GM19099 (cell line): ENCODE measurements around the gene YBEY.

Experiments
- POLR2A ChIP-seq: IDR thresholded peaks from 3 replicates; pipeline ENCODE4 v1.6.1; 2011; ENCODE audit warnings: low read depth; ENCODE audit not compliant: insufficient read length; ENCODE audit errors: extremely low read depth

YBEY gene

DNA sequence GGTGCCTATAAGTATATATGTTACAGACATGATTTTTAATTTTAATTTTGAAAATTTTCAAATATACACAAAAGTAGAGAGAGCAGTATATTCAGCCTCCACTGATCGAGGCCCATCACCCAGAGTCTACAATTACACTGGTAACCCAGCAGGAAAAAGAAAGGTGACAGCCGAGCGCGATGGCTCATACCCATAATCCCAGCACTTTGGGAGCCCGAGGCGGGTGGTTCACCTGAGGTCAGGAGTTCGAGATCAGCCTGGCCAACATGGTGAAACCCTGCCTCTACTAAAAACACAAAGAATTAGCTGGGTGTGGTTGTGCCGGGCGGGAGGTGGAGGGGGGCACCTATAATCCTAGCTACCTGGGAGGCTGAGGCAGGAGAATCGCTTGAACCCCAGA is 1.4 kb downstream of the YBEY start:
- no peak for TF ChIP-seq POLR2A

DNA sequence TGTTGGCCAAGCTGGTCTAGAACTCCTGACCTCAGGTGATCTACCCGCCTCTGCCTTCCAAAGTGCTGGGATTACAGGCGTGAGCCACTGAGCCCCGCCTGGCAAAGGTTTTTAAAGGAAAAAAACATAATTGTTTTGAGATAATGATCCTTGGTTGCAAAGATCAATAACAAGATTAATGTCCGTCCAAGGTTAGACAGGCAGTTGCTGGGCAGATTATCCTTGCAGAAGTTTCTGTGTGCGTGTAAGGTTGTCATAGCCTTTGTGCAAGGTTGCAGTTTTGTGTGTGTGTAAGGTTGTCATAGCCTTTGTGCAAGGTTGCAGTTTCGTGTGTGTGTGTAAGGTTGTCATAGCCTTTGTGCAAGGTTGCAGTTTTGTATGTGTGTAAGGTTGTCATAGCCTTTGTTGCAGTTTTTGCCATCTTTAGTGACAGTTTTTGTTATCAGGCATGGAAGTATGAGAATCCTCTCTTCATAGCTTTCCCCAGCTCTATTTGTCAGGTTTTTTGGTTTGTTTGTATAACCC is 3.6 kb downstream of the YBEY start:
- TF ChIP-seq POLR2A: no peak

DNA sequence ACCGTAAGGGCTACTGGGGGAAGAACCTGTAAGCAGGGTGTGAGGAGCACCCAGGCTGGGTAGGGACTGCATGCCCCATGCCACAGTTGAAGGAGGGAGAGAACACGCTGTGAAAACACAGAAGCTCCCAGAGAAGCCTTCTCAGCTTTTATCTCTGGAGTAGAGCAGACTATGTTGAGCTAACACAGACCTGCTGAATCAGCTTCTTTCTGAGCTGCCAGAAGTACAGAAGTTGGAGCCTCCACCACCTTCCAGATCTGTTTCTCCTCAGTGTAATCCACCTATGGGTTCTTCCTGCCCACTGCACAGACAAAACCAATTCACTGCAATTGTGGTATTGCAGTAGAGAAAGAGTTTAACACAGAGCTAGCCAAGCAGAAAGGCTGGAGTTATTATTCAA is 5.4 kb downstream of the YBEY start:
- TF ChIP-seq POLR2A: no peak

DNA sequence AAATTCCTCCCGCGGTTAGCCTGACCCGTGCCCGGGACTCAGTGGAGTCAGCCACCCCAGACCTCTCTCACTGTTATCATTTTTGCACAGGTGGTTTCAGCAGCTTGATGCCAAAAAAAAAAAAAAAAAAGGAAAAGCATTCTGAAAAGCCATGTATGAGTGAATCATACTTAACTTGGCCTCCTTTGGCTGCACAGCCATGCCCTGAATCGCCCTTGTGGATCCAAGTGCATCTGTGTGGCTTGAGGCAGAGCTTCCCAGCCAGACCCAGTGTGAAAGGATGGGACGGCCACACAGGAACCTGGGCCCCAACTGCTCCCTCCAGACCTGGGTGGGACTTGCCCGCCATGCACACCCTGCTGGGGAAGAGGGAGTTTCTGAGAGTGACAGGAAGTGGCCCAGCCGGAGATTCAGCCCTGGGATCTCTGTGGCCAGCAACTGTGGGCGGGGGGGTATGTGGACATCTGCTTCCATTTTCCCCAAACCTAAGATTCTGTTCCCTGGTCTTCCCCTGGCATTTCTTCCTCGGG is 8.6 kb downstream of the YBEY start:
- no peak for TF ChIP-seq POLR2A

DNA sequence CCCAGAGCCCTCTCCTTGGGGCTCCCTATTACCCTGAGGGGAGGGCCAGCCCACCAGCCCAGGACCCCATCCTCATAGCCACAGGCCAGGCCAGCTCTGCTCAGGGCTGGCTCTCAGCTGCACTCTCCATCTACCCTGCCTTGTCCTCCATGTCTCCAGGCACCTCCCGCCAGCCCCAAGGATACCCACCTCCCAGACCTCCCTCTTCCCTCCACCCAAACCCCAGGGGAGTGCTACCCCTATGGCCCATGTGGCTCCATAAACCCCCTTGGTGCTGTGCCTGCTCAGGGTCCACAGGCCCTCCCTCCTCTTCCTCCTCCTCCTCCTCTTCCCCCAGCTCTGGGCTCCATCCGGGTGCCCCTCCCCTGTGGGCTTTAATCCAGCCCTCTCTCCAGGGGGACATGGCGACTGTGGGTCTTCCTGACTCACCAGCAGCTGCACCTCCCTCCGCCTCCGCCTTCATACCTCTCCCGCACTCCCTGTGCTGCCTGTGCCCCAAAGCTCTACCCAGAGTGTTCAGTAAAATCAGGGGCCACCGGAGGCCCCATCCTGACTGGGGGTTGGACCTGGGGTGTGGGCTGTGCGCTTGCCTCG is 9.1 kb downstream of the YBEY start:
- no peak for TF ChIP-seq POLR2A

DNA sequence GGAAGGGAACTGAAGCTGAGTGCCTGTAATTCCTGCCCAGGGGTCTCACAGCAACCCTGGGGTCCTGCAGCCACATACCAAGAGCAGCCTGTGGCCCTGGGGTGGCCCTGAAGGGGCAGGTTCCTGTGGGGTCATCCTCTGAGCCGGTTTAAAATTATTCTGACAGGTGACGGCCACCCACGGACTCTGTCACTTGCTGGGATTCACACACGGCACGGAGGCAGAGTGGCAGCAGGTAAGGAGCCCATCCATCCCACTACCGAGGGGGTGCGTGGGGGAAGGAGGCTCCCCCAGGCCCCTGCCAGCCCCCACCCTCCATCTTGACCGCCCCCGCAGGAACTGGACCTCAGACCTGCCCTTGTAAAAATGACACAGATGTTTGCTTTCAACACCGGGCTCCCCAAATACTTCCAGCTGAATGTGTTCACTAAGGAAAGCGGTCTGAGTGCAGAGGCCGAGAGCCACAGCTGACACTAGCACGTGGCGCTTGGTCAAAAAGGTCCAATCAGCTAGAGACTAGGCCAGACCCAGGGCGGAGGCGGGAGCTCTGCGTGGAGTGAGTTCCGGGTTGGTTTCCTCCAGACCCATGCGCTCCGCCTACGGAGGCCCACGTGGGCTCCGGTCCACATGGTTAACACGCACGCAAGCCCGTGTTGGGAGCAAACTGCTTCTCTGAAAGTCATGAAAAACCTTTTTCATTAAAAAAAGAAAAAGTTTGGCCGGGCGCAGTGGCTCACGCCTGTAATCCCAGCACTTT is 10.0 kb downstream of the YBEY start:
- no peak for TF ChIP-seq POLR2A

DNA sequence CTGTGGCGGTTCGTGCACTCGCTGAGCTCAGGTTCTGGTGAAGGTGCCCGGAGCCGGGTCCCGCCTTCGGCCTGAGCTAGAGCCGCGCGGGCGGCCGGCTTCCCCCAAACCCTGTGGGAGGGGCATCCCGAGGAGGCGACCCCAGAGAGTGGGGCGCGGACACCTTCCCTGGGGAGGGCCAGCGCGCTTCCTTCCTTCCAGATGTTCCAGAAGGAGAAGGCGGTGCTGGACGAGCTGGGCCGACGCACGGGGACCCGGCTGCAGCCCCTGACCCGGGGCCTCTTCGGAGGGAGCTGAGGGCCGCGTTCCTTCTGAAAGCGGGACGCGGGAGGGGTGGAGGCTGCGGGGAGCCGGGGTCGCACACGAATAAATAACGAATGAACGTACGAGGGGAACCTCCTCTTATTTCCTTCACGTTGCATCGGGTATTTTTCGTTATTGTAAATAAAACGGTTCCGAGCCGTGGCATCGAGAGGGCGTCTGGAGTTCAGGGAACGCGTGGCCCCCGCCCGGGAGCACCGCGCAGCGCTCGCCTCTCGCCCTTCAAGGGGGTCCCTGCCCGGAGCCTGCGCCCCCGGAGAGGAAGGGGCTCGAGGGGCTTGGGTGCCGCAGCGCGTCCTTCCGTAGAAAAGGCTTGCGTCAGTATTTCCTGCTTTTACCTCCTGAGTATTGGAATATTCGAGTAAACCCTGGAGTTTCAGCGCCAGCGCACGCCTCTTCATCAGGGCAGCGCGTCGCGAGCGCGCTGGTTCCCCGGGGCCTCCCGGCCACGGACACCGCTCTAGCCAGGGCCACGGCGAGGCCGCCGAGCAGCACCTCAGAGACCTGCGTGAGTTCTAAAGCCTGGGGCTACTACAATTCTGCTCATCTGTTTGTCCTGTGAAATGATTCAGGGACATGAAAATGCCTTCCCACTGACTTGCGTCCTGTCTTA is 11.5 kb downstream of the YBEY start:
- TF ChIP-seq POLR2A: no peak

DNA sequence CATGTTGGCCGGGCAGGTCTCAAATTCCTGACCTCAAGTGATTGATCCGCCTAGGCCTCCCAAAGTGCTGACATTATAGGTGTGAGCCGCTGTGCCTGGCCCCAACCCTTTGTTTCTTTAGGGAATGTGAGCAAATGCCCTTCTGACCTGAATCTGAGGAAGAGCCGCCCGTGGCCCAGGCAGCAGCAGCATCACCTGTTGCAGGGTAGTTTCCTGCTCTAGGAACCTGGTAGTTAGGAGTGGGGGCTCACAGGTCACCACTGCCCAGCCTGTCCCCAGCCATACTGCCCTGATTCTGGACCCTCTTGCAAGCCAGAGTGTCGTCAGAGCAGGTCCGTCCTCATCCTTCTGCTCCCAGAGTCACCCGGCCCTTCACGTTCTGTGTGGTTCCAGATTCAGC is 13.0 kb downstream of the YBEY start:
- no peak for TF ChIP-seq POLR2A

DNA sequence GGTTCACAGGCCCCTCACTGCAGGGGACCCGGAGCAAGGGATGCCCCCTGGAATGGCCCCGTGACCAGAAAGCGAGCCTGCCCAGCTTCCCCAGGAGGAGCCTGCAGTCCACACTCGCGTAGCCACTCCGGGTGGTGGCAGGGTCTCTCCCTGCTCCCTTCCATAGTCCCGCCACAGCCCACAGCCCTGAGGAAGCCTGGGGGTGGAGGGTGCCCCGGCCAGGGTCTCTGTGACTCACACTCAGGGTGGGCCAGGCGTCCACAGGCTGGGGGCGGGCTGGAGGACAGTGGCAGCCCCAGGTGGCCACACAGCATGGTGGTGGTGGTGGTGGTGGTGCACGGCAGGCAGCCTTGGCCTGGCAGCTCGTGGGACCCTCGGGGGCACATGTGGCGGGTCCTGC is 15.6 kb downstream of the YBEY start:
- TF ChIP-seq POLR2A: no peak

DNA sequence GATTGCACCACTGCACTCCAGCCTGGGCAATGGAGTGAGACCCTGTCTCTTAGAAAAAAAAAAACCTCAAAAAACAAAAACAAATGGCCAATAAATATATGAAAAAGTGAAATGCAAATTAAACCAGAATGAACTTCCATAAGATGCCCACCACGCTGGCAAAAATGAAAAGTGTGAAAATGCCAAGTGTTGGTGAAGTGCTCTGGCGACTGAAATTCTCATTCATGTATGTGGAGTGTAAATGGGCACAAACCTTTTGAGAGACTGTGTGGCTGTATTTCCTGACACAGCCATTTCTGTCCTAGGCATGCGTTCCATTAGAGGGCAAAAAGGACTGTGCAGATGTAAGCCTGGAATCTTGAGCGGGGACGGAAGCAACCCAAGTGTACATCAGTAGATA is 18.3 kb downstream of the YBEY start:
- TF ChIP-seq POLR2A: no peak

DNA sequence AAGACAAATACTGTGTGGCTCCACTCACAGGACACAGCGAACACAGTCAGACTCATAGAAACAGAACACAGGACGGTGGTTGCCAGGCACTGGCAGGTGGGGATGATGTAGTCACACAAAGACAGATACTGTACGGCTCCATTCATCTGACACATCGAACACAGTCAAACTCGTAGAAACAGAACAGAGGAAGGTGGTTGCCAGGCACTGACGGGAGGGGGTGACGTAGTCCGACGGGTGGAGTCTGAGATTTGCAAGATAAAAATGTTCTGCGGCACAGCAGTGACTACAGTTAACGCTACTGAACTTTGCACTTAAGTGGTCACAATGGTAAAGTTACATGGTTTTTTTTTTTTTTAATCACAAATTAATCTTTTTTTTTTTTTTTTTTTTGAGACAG is 18.8 kb downstream of the YBEY start:
- TF ChIP-seq POLR2A: no peak

DNA sequence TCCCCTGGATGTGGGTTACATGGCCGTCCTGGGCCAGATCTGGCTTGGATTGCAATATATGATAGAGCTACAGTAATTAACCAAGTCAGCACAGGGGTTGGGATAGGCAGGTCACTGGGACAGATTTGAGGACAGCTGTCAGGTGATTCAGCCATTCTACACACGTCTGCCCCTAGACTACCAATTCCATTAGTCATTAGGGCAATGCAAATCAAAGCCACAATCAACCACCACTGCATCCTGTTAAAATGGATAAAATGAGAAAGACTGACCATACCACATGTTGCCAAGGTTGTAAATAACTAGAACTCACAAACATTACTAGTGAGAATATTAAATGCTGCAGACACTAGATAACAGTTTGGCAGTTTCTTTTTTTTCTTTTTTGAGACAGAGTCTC is 21.5 kb downstream of the YBEY start:
- TF ChIP-seq POLR2A: no peak

DNA sequence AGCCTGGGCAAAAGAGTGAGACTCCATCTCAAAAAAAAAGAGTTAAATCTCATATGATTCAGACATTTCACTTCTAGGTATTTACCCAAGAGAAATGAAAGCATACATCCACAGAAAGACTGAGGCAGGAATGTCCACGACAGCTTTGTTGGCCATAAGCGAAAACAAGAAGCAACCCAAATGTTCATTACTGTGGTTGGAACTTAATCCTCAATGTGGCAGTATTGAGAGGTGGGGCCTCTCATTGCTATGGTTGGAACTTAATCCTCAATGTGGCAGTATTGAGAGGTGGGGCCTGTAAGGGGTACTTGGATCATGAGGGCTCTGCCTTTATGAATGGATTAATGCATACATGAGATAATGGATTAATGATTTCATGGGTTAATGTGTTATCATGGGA is 22.3 kb downstream of the YBEY start:
- TF ChIP-seq POLR2A: no peak

DNA sequence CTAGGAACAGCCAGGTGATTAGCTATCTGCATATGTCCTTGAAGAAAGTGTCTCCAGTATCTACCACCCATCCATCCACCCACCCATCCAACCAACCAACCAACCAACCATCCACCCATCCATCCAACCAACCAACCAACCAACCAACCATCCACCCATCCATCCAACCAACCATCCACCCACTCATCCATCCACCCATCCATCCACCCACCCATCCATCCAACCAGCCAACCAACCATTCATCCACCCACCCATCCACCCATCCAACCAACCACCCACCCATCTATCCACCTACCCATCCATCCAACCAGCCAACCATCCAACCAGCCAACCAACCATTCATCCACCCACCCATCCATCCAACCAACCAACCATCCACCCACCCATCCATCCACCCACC is 25.4 kb downstream of the YBEY start:
- no peak for TF ChIP-seq POLR2A

DNA sequence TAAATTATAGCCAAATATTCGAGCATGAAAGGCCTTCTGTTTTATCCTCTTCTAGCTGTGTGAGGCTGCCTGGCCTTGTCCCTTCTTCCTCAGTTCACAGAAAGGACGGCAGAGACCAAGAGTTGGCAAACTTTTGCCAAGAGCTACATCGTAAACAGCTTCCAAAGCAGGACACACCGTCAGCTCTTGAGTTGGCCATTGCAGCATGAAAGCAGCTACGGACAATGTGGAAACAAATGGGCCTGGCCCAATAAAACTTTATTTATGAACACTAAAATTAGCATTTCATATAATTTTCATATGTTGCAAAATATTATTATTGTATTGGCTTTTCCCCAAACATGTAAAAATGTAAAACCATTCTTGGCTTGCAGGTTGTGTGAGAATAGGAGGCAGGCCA is 26.8 kb downstream of the YBEY start:
- TF ChIP-seq POLR2A: no peak
